OCI-LY3 (cell line): ENCODE measurements around the gene SPOCK1.

ENCODE experiments used
- EZH2phosphoT487 ChIP-seq: fragments of 200-600 bp; shearing (Covaris generic); IDR thresholded peaks from 2 replicates; pipeline ENCODE4 v1.6.1; 2018; ENCODE audit warnings: antibody characterized with exemption, mixed run types, low read depth
- TF ChIP-seq, protein P1 (sequence below): fragments of 200-600, 300-600 bp; sonication (generic); IDR thresholded peaks from 2 replicates; pipeline ENCODE4 v1.5.1; 2014; ENCODE audit warnings: antibody characterized with exemption, low read length, low read depth

DNA sequence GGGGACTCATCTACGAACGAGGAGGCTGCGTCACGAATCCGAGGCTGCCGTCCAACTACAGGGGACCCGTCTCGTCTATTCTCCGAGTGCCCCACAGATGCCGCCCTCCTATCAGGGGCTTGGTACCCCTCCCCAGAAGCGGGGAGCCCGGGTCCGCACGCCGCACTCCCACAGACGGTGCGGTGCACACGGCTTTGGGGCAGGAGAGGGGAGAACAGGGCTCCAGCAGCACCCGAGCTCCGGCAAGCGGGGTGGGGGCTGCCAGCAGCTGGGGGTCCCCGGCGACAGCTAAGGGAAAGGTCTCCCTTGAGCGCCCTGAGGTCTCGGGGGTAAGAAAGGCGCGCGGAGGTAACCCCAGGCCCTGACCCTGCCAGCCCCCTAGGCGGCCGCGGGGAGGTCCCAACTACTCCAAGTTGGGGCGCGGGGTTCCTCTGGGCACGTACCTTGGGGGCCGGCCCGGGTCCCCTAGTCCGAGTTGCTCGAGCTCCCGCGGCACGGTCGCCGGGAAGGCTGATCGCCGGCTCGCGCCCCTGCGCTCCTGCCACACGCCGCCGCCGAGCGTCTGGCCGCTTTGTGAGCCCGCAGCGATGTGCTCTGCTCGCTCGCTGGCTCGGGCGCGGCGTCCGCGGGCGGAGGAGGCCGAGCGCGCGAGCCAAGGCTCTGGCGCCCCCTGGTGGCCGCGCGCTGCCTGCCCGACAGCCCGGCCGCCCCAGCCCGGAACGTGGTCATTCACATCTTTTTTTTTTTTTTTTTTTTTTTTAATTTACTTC is at the start of gene SPOCK1:
- TF ChIP-seq, protein P1, sequence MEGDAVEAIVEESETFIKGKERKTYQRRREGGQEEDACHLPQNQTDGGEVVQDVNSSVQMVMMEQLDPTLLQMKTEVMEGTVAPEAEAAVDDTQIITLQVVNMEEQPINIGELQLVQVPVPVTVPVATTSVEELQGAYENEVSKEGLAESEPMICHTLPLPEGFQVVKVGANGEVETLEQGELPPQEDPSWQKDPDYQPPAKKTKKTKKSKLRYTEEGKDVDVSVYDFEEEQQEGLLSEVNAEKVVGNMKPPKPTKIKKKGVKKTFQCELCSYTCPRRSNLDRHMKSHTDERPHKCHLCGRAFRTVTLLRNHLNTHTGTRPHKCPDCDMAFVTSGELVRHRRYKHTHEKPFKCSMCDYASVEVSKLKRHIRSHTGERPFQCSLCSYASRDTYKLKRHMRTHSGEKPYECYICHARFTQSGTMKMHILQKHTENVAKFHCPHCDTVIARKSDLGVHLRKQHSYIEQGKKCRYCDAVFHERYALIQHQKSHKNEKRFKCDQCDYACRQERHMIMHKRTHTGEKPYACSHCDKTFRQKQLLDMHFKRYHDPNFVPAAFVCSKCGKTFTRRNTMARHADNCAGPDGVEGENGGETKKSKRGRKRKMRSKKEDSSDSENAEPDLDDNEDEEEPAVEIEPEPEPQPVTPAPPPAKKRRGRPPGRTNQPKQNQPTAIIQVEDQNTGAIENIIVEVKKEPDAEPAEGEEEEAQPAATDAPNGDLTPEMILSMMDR = no peak
- no peak for TF ChIP-seq EZH2phosphoT487
